ENCODE results near the gene OR56A4. TPM values are rescaled to one million over a fixed set of nuclear protein-coding genes. Genes with fewer than 3 reads are reported as not detected.

OR56A4 gene
- not detected in 2 replicates for total RNA-seq

GRCh38 chr11:6006846-6007245 lies at the start of gene OR56A4:
OR56A4 (minus strand) TSS chr11:6006946; CDS start chr11:6002992, 3,954 bp downstream.

GRCh38 chr11:6030708-6031405 lies 24.1 kb upstream of the OR56A4 start, which contains the start of gene OR56A1:
OR56A1 (minus strand) TSS chr11:6030758; CDS start chr11:6027692, 3,066 bp downstream.

GRCh38 chr11:5986885-5987284 lies 19.9 kb downstream of the OR56A4 start, which contains the start of gene OR52L1:
OR52L1 (minus strand) TSS chr11:5986985; CDS start chr11:5986930, 55 bp downstream.

GRCh38 chr11:5968394-5968793 lies 38.4 kb downstream of the OR56A4 start, which contains the start of gene OR56A5:
OR56A5 (minus strand) TSS chr11:5968494; CDS start chr11:5968494, 0 bp downstream.

Other genes starting within 250 kb of the OR56A4 start
- not detected in 2 replicates for gene OR52N5, start 223.6 kb downstream of the OR56A4 start, total RNA-seq
- not detected in 2 replicates for gene OR52N1, start 215.7 kb downstream of the OR56A4 start, total RNA-seq
- not detected in 2 replicates for gene OR52N2, start 198.0 kb downstream of the OR56A4 start, total RNA-seq
- not detected in 2 replicates for gene OR52E6, start 165.0 kb downstream of the OR56A4 start, total RNA-seq
- 0.13 TPM in 1 of 2 replicates, not detected in the other for gene OR52E8, start 149.3 kb downstream of the OR56A4 start, total RNA-seq
- gene OR52E4, start 126.3 kb downstream of the OR56A4 start, total RNA-seq: not detected in 2 replicates
- gene OR52E5, start 113.7 kb downstream of the OR56A4 start, total RNA-seq: not detected in 2 replicates
- not detected in 2 replicates for gene OR56A3, start 64.7 kb downstream of the OR56A4 start, total RNA-seq
- not detected in 2 replicates for gene OR56A5, start 38.5 kb downstream of the OR56A4 start, total RNA-seq
- not detected in 2 replicates for gene OR52L1, start 20.0 kb downstream of the OR56A4 start, total RNA-seq
- not detected in 2 replicates for gene OR56A1, start 23.8 kb upstream of the OR56A4 start, total RNA-seq
- gene OR56B4, start 100.7 kb upstream of the OR56A4 start, total RNA-seq: not detected in 2 replicates
- gene OR52B2, start 163.4 kb upstream of the OR56A4 start, total RNA-seq: not detected in 2 replicates
- not detected in 2 replicates for gene OR52W1, start 192.3 kb upstream of the OR56A4 start, total RNA-seq
- gene C11orf42, start 198.6 kb upstream of the OR56A4 start, total RNA-seq: not detected in 2 replicates
- gene FHIP1B, start 227.7 kb upstream of the OR56A4 start, total RNA-seq: 13.3 and 21.1 TPM in 2 replicates
- gene CNGA4, start 232.1 kb upstream of the OR56A4 start, total RNA-seq: 0.07 and 0.17 TPM in 2 replicates

All from smooth muscle cell of the pulmonary artery (primary cell).